ENCODE results near the gene SKIDA1.

SKIDA1 gene

DNA sequence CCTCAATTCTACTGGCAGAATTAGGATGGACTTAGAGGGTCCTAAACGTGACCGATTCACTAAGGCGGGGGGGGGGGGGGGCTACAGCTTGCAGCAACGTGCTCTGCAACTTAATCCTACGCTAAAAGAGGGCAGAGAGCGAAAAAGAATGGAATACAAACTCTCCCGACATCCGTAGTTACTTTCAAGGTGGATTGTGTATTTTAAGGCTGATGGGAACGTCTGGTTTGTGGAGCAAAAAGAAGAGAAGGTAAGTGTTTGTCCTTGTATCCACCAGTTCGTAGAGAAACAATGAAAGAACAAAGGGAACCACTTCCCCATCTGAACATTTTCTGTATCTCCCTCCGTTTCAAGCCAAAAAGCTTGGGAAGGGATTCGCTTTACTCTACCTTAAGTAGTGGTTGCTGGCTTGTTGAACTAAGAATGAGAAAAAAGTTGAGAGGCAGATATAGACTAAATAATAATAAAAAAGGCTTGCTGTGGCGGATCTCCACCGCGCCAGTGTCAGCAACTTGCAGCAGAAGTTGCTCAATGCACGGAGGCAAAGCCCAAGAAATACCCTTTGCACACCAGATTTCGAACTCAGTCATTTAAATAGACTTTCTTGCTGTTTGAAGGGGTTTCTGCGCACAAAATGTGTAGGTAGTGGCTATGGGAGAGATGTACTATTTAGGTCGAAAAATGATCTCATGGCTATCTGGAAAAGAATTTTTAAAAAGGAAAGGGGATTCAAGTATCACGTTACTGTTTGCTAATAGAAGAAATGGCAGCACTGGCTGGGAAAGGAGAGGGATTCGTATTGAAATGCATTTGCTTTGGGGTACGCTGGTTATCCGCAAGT, 736 bp downstream of the SKIDA1 start:
- no peaks in the 10 kb centered on the region for H3K9me3 ChIP-seq
- in situ Hi-C loops (cut with MboI; ENCODE audit: low sequenced_read_pairs), result no loop called here
- H3K36me3 ChIP-seq (replicated peaks), result no peaks in the 10 kb centered on the region
- no peaks in the 10 kb centered on the region for H3K27me3 ChIP-seq (ENCODE audit: low read depth)
- peak; percentile 44 to 60 for DNase-seq (ENCODE audit: low spot score in 2 of 2)
- H3K4me1 ChIP-seq, result peaks cover 48% of the 10 kb centered on the region
- H3K4me3 ChIP-seq, result peak overlapping the region; percentile 42

DNA sequence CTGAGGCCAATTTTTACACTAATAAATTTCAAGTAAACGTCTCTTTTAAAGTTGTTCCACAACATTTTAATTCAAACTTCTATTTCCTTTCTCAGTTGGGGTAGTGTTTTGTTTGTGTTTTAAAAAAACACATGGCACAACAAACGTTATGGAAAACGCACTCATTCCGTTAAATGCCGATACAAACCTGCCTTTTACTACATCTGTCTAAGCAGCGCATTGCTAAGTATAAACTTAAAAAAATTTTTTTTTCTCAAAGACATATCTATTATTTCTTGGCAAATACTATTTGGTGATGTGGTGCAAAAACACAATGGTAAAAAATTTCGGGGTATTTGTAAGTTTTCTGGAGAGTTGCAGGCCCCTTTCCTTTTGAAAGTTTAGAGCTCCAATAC, 1.4 kb downstream of the SKIDA1 start:
- H3K4me1 ChIP-seq, result peaks cover 47% of the 10 kb centered on the region
- in situ Hi-C loops (cut with MboI; ENCODE audit: low sequenced_read_pairs), result no loop called here
- no peak for DNase-seq (ENCODE audit: low spot score in 2 of 2)
- no peaks in the 10 kb centered on the region for H3K27me3 ChIP-seq (ENCODE audit: low read depth)
- H3K4me3 ChIP-seq, result peak overlapping the region; percentile 42; the same call in 1 of the 2 replicates
- H3K36me3 ChIP-seq (replicated peaks), result no peaks in the 10 kb centered on the region
- H3K9me3 ChIP-seq, result no peaks in the 10 kb centered on the region

DNA sequence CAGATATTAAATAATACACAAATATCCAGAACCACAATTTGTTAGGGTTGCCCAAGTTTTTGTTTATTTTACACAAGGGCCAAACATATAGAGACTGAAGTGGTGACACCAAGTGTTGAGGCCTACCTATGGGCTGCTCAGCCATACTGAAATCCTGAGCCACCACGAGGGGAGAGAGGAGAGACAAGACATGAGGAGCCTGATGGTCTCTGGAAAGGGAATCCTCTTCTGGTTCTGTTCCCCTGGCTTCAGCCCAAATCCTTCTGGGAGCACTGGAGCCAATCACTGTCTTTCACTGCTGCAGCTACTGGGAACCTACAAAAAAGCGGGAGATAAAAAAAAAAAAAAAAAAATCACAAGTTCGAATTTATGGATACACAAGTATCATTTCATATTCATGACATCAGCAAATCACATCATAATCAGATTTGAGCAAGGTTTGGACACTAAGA, 1.9 kb downstream of the SKIDA1 start:
- in situ Hi-C loops (cut with MboI; ENCODE audit: low sequenced_read_pairs), result no loop called here
- Histone ChIP-seq H3K36me3 (replicated peaks) (no peaks in the 10 kb centered on the region), H3K4me1 (peaks cover 48% of the 10 kb centered on the region), H3K4me3 (no peak overlapping the region), H3K9me3 (no peaks in the 10 kb centered on the region), H3K27me3 (ENCODE audit: low read depth) (no peaks in the 10 kb centered on the region)
- DNase-seq (ENCODE audit: low spot score in 2 of 2), result peak in 1 of 2 experiments; percentile 41

DNA sequence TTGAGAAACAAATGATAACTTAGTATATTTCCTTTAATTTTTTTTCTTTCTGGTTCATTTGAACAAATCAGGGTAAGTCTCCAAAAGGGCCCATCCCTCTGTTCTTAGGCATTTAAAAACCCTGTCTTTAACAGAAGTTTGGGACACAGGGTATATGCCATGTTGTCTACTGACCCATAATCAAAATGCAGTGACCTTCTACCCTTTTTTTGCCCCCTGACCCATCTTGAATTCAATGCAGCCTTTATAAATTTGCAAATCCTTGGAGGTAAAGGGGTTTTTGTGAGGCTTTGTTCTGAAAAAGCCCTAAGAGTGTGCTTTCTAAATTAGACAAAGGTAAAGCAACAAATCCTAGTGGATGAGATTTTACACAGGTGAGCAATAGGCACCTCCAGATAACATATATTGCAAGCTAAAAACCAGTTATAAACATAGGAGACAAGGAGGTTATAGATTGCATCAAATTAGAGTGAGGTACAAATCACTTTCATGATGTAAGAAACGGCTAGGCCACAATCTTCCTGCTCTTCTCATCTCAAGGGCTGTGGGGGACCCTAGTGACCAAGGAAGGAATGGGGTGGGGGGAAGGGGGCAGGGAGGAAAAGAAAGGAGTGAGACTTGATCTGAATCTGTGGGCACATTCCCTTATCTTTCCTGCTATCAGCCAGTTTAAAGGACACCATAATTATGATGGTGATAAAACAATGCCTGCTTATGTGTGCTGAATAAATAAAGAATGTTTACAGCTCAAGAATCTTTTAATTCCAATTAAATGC, 2.7 kb downstream of the SKIDA1 start:
- H3K4me3 ChIP-seq, result no peak overlapping the region

GRCh38 chr10:21521751-21522533, 3.5 kb downstream of the SKIDA1 start:
- Histone ChIP-seq H3K4me1 (peaks cover 42% of the 10 kb centered on the region), H3K27me3 (ENCODE audit: low read depth) (no peaks in the 10 kb centered on the region), H3K36me3 (replicated peaks) (no peaks in the 10 kb centered on the region), H3K4me3 (no peak overlapping the region), H3K9me3 (no peaks in the 10 kb centered on the region)
- in situ Hi-C loops (cut with MboI; ENCODE audit: low sequenced_read_pairs), result no loop called here
- DNase-seq (ENCODE audit: low spot score in 2 of 2), result peak in 1 of 2 experiments; percentile 73

More for the DNA sequence above, 2.7 kb downstream of the SKIDA1 start:
- in situ Hi-C loops (cut with MboI; ENCODE audit: low sequenced_read_pairs), result no loop called here
- Histone ChIP-seq H3K27me3 (ENCODE audit: low read depth) (no peaks in the 10 kb centered on the region), H3K4me1 (peaks cover 46% of the 10 kb centered on the region), H3K36me3 (replicated peaks) (no peaks in the 10 kb centered on the region), H3K9me3 (no peaks in the 10 kb centered on the region)
- no peak for DNase-seq (ENCODE audit: low spot score in 2 of 2)

DNA sequence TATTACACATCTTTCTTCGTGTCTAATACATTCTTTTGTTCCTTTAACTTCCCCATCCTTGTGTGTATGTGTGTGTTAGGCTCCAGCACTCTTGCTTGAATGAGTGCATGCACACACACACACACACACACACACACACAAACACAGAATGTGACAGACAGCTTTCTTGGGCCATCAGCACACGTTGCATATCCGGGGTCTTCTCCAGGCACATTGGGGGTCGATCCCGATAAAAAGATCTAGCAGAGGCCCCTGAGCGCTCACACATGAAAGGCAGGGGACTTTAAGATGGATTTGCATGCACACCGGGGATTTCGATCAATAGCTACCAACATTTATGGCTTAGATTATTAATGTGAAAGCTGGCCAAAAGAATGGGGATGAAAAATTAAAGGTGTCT, 4.5 kb downstream of the SKIDA1 start:
- in situ Hi-C loops (cut with MboI; ENCODE audit: low sequenced_read_pairs), result no loop called here
- Histone ChIP-seq H3K4me3 (no peak overlapping the region), H3K36me3 (replicated peaks) (no peaks in the 10 kb centered on the region), H3K4me1 (peaks cover 43% of the 10 kb centered on the region), H3K27me3 (ENCODE audit: low read depth) (no peaks in the 10 kb centered on the region), H3K9me3 (no peaks in the 10 kb centered on the region)
- DNase-seq (ENCODE audit: low spot score in 2 of 2), result no peak

DNA sequence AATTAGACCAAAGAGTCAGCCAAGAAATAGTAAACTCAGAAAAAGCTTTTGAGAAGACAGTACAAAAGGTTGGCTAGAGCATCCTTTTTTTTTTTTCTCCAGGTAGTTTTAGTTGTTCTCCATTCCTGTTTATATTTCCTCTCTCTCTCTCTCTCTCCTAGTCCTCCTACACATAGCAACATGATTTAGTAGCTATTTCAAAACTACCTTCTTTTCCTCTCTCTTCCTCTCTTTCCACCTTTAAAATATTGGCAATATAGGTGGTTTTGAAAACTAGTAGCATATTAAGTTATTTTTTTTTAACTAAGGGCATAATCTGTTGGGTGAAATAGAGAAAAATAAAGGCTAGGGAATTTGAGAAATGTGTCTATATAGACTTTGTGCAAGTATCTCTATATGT, 5.0 kb downstream of the SKIDA1 start:
- no peaks in the 10 kb centered on the region for H3K27me3 ChIP-seq (ENCODE audit: low read depth)
- no peak overlapping the region for H3K4me3 ChIP-seq
- no peaks in the 10 kb centered on the region for H3K9me3 ChIP-seq
- in situ Hi-C loops (cut with MboI; ENCODE audit: low sequenced_read_pairs), result no loop called here
- H3K36me3 ChIP-seq (replicated peaks), result no peaks in the 10 kb centered on the region
- peaks cover 47% of the 10 kb centered on the region for H3K4me1 ChIP-seq
- DNase-seq (ENCODE audit: low spot score in 2 of 2), result no peak

- H3K4me3 ChIP-seq, result peak overlapping the region; percentile 15
- H3K4me1 ChIP-seq, result peaks cover 53% of the 10 kb centered on the region
- DNase-seq (ENCODE audit: low spot score in 2 of 2), result peak in 1 of 2 experiments; percentile 57
- in situ Hi-C loops (cut with MboI; ENCODE audit: low sequenced_read_pairs), result no loop called here
- H3K9me3 ChIP-seq, result no peaks in the 10 kb centered on the region
- H3K36me3 ChIP-seq (replicated peaks), result no peaks in the 10 kb centered on the region
- no peaks in the 10 kb centered on the region for H3K27me3 ChIP-seq (ENCODE audit: low read depth)
These were observed 5.5 kb downstream of the SKIDA1 start for GRCh38 chr10:21519941-21520436.

DNA sequence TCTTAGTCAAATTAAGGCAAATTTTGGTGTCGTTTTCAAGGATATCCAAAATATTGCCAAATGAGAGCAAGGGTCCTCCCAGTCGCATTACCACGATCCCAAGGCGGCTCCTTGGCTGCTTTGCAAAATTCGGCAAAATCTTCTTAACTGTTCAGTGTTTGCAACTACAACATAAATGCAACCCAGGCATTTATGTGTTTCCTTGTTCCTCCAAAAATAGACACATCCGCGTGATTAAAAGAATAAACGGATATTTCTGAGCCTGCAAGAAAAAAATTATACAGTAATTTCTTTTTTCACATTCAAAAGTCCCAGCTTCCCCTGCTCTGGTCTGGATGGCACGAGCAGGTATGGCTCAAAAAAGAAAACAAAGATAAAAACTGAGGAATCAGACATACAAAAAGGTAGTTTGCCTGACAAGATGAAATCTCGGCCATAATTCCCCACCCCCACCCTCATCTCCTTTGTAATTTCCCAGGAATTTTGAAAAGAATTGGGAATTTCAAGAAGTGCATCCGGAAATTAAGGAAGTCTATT, 6.0 kb downstream of the SKIDA1 start:
- peak overlapping the region; percentile 35 for H3K4me3 ChIP-seq
- in situ Hi-C loops (cut with MboI; ENCODE audit: low sequenced_read_pairs), result no loop called here
- no peaks in the 10 kb centered on the region for H3K27me3 ChIP-seq (ENCODE audit: low read depth)
- no peaks in the 10 kb centered on the region for H3K9me3 ChIP-seq
- DNase-seq (ENCODE audit: low spot score in 2 of 2), result no peak
- peaks cover 56% of the 10 kb centered on the region for H3K4me1 ChIP-seq
- no peaks in the 10 kb centered on the region for H3K36me3 ChIP-seq (replicated peaks)

- H3K27me3 ChIP-seq (ENCODE audit: low read depth), result no peaks in the 10 kb centered on the region
- peak overlapping the region; percentile 35 for H3K4me3 ChIP-seq
- H3K9me3 ChIP-seq, result no peaks in the 10 kb centered on the region
- peak; percentile 49 to 59 for DNase-seq (ENCODE audit: low spot score in 2 of 2)
- H3K36me3 ChIP-seq (replicated peaks), result no peaks in the 10 kb centered on the region
- H3K4me1 ChIP-seq, result peaks cover 55% of the 10 kb centered on the region
- in situ Hi-C loops (cut with MboI; ENCODE audit: low sequenced_read_pairs), result no loop called here
These were observed 6.7 kb downstream of the SKIDA1 start for GRCh38 chr10:21518641-21519396.

DNA sequence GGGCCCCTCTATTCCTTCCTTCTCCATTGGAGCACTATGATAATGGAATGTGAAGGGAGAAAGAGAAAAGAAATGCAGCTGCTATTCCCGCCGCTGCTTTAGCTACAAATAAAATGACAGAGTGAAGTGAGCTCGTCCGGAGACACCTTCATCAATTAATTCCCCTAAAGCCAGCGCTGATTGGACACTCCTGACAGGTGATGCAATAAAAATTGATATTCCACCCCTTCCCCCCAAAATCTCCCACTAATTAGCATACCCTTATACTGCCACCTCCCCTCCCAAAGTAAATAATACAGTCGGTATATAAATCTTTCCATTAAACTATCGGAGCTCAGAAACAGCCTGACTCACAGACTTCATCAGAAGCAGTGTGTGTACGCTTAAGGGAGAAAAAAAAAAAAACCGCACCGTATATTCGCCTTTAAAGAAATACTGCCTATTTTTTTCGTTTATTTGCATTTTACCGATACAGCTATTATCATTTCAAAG, 7.3 kb downstream of the SKIDA1 start:
- Histone ChIP-seq H3K9me3 (no peaks in the 10 kb centered on the region), H3K4me3 (peak overlapping the region; percentile 35), H3K27me3 (ENCODE audit: low read depth) (no peaks in the 10 kb centered on the region), H3K4me1 (peaks cover 55% of the 10 kb centered on the region), H3K36me3 (replicated peaks) (no peaks in the 10 kb centered on the region)
- peak; percentile 56 to 57 for DNase-seq (ENCODE audit: low spot score in 2 of 2)
- in situ Hi-C loops (cut with MboI; ENCODE audit: low sequenced_read_pairs), result no loop called here

- H3K27me3 ChIP-seq (ENCODE audit: low read depth), result no peaks in the 10 kb centered on the region
- DNase-seq (ENCODE audit: low spot score in 2 of 2), result peak; percentile 82 to 85
- in situ Hi-C loops (cut with MboI; ENCODE audit: low sequenced_read_pairs), result no loop called here
- H3K4me1 ChIP-seq, result peaks cover 55% of the 10 kb centered on the region
- no peaks in the 10 kb centered on the region for H3K9me3 ChIP-seq
- peak overlapping the region; percentile 35 for H3K4me3 ChIP-seq
- H3K36me3 ChIP-seq (replicated peaks), result no peaks in the 10 kb centered on the region
These were observed 8.1 kb downstream of the SKIDA1 start for GRCh38 chr10:21517134-21518031.

Data from HAP-1 (cell line).